GM12874 (cell line): ENCODE results near the gene NCLN.
A peak's percentile ranks its signal among the peaks of the same experiment; 100 is the strongest.

Experiments used
- CTCF ChIP-seq: IDR thresholded peaks from 2 replicates; pipeline ENCODE4 v1.5.1; 2011; ENCODE audit warnings: low read depth, mild to moderate bottlenecking, control low read depth, low read length, moderate library complexity; ENCODE audit not compliant: insufficient read depth

The NCLN gene

GRCh38 chr19:3171894-3172672, 13.6 kb upstream of the NCLN start:
- no peak for TF ChIP-seq CTCF

- no peak for TF ChIP-seq CTCF
Observed at GRCh38 chr19:3175781-3176714, 9.7 kb upstream of the NCLN start.

GRCh38 chr19:3176715-3177501, 8.8 kb upstream of the NCLN start:
- TF ChIP-seq CTCF: no peak

GRCh38 chr19:3178377-3178972, 7.3 kb upstream of the NCLN start, which contains the start of gene S1PR4:
S1PR4 (plus strand) TSS chr19:3178769; CDS start chr19:3178793, 24 bp downstream.
- peak; percentile 26; the same call in 1 of the 2 replicates for TF ChIP-seq CTCF

GRCh38 chr19:3178973-3179738, 6.6 kb upstream of the NCLN start:
- TF ChIP-seq CTCF: 0 out of 2 replicates have a peak, but pooled peaks have one; percentile 4

GRCh38 chr19:3179739-3180293, 5.9 kb upstream of the NCLN start:
- TF ChIP-seq CTCF: no peak
